Measurements from ENCODE around the gene RHBDD2.

The RHBDD2 gene

GRCh38 chr7:75931680-75932079 is 52.8 kb downstream of the RHBDD2 start:
- no peak overlapping the region for H3K9ac ChIP-seq (ENCODE audit: low read depth, low read length)
- no peaks in the 10 kb centered on the region for H3K4me1 ChIP-seq (ENCODE audit: insufficient read depth, low read length)
- no peaks in the 10 kb centered on the region for H3K36me3 ChIP-seq (ENCODE audit: insufficient read depth, low read length)
- no peaks in the 10 kb centered on the region for H3K9me3 ChIP-seq (ENCODE audit: control insufficient read depth, insufficient read depth, low read length)

GRCh38 chr7:75937958-75938786 is 59.3 kb downstream of the RHBDD2 start:
- Histone ChIP-seq H3K36me3 (ENCODE audit: insufficient read depth, low read length) (no peaks in the 10 kb centered on the region), H3K4me1 (ENCODE audit: insufficient read depth, low read length) (no peaks in the 10 kb centered on the region; the same call in 1 of the 2 replicates), H3K9me3 (ENCODE audit: control insufficient read depth, insufficient read depth, low read length) (no peaks in the 10 kb centered on the region), H3K9ac (ENCODE audit: low read depth, low read length) (no peak overlapping the region)

Measured in ES-I3 (cell line).